Measurements from ENCODE around the gene DGKZ. TPM values are rescaled to one million over a fixed set of nuclear protein-coding genes. Genes with fewer than 3 reads are reported as not detected.

Gene DGKZ
- total and polyA plus RNA-seq, 2 of the 13 experiments (the other 11 are each of a cell fraction or from before 2014, with no cell fraction given), result 15.8 to 20.7 TPM

- TF ChIP-seq SMARCC2 (IDR thresholded peaks at IDR 0.05) (no peak), ZNF343 (CRISPR knock-in tag; IDR thresholded peaks at IDR 0.05) (no peak), ATM (IDR thresholded peaks at IDR 0.05; ENCODE audit: borderline replicate concordance) (no peak), FOXJ3 (CRISPR knock-in tag; IDR thresholded peaks at IDR 0.05; ENCODE audit: borderline replicate concordance) (no peak), CBFB (CRISPR knock-in tag; IDR thresholded peaks at IDR 0.05) (no peak; the same call in 1 of the 2 replicates), ZNF484 (CRISPR knock-in tag; IDR thresholded peaks at IDR 0.05; ENCODE audit: borderline replicate concordance, low read depth) (no peak), ZNF382 (CRISPR knock-in tag; IDR thresholded peaks at IDR 0.05; ENCODE audit: borderline replicate concordance) (no peak), ZNF329 (CRISPR knock-in tag; IDR thresholded peaks at IDR 0.05; ENCODE audit: low read depth) (no peak), AHR (CRISPR knock-in tag; IDR thresholded peaks at IDR 0.05) (no peak), ZBTB40 (IDR thresholded peaks at IDR 0.05) (no peak), ZBTB40 (CRISPR knock-in tag; IDR thresholded peaks at IDR 0.05) (peak; percentile 65), REL (CRISPR knock-in tag; conservative IDR thresholded peaks at IDR 0.05) (no peak), SNAI1 (CRISPR knock-in tag; IDR thresholded peaks at IDR 0.05; ENCODE audit: borderline replicate concordance) (no peak), ZNF205 (CRISPR knock-in tag; IDR thresholded peaks at IDR 0.05) (no peak), ZNF124 (CRISPR knock-in tag; IDR thresholded peaks at IDR 0.05) (no peak), ZFP90 (CRISPR knock-in tag; IDR thresholded peaks at IDR 0.05; ENCODE audit: borderline replicate concordance) (0 out of 2 replicates have a peak, but pooled peaks have one; percentile 66), ATF1 (CRISPR knock-in tag; IDR thresholded peaks at IDR 0.05) (no peak), DPF2 (CRISPR knock-in tag; IDR thresholded peaks at IDR 0.05; ENCODE audit: borderline replicate concordance, low read depth) (no peak), KLF6 (CRISPR knock-in tag; IDR thresholded peaks at IDR 0.05) (no peak; the same call in 1 of the 2 replicates), ZMYM3 (CRISPR knock-in tag; IDR thresholded peaks at IDR 0.05) (peak; percentile 67; the same call in 1 of the 2 replicates)
- TF ChIP-seq, protein P1, sequence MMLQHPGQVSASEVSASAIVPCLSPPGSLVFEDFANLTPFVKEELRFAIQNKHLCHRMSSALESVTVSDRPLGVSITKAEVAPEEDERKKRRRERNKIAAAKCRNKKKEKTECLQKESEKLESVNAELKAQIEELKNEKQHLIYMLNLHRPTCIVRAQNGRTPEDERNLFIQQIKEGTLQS (CRISPR knock-in tag; IDR thresholded peaks at IDR 0.05), result no peak
- TF ChIP-seq, protein P2, sequence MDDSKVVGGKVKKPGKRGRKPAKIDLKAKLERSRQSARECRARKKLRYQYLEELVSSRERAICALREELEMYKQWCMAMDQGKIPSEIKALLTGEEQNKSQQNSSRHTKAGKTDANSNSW (CRISPR knock-in tag; IDR thresholded peaks at IDR 0.05; ENCODE audit: borderline replicate concordance), result no peak
Observed at GRCh38 chr11:46389450-46390330, 42.4 kb downstream of the DGKZ start (continued).

All from HepG2 (cell line).